ENCODE measurements around the gene OR11L1. TPM values are rescaled to one million over a fixed set of nuclear protein-coding genes. Genes with fewer than 3 reads are reported as not detected.

Gene OR11L1
- total RNA-seq, 2 donors from 2014 or later = not detected

DNA sequence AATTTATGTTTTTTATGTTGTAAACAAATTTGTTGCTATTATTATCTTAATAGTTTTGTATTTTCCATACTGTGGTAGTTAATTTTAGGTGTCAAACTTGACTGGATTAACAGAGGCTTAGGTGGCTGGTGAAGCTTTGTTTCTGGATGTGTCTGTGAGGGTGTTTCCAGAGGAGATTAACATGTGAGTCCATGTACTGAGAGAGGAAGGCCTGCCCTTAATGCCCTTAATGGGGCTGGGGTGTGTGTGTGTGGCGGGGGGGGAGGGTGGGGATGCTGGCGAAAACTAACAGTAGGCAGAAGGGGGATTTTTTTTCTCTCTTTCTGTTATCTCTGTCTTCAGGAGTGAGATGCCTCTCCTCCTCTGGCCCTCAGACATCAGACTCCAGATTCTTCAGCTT, 19.6 kb downstream of the OR11L1 start:
- DNase-seq = no peak
- TF ChIP-seq, protein P1, sequence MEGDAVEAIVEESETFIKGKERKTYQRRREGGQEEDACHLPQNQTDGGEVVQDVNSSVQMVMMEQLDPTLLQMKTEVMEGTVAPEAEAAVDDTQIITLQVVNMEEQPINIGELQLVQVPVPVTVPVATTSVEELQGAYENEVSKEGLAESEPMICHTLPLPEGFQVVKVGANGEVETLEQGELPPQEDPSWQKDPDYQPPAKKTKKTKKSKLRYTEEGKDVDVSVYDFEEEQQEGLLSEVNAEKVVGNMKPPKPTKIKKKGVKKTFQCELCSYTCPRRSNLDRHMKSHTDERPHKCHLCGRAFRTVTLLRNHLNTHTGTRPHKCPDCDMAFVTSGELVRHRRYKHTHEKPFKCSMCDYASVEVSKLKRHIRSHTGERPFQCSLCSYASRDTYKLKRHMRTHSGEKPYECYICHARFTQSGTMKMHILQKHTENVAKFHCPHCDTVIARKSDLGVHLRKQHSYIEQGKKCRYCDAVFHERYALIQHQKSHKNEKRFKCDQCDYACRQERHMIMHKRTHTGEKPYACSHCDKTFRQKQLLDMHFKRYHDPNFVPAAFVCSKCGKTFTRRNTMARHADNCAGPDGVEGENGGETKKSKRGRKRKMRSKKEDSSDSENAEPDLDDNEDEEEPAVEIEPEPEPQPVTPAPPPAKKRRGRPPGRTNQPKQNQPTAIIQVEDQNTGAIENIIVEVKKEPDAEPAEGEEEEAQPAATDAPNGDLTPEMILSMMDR (IDR thresholded peaks at IDR 0.05) = no peak
- Histone ChIP-seq H3K27ac (no peak overlapping the region), H3K4me3 (no peak overlapping the region), H3K9ac (ENCODE audit: low read depth in 2 of 2, low read length in 2 of 2) (no peak overlapping the region), H3K9me3 (no peaks in the 10 kb centered on the region), H3K27me3 (no peaks in the 10 kb centered on the region), H3K4me1 (no peaks in the 10 kb centered on the region), H3K36me3 (no peaks in the 10 kb centered on the region)
- intact Hi-C loops (cut with DNase I) = no loop called here

DNA sequence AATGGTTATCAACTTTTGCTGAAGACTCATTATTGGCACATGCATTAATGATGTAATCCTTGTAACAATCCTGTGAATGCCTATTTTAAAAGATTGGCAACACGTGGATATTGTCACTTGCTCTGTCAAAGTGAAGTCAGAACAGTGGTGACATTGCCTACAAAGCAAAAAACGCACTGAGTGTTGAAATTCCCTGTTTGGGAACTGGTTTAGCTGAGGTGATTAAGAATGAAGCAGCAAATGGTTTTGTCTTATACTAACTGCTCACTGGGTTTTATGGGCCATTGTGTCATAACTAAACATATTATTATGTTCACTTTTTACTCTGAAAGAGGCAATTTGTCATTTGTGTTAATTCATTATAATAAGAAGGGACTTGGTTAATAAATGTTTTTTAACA, 29.1 kb downstream of the OR11L1 start:
- H3K9me3 ChIP-seq = no peaks in the 10 kb centered on the region
- no peak overlapping the region for H3K9ac ChIP-seq (ENCODE audit: low read depth in 2 of 2, low read length in 2 of 2)
- no peak for DNase-seq
- intact Hi-C loops (cut with DNase I) = no loop called here
- H3K4me1 ChIP-seq = no peaks in the 10 kb centered on the region
- H3K27ac ChIP-seq = no peak overlapping the region
- no peaks in the 10 kb centered on the region for H3K27me3 ChIP-seq
- TF ChIP-seq, protein P1 (IDR thresholded peaks at IDR 0.05) = no peak
- H3K4me3 ChIP-seq = no peak overlapping the region
- no peaks in the 10 kb centered on the region for H3K36me3 ChIP-seq

- DNase-seq = no peak
- no peaks in the 10 kb centered on the region for H3K4me1 ChIP-seq
- intact Hi-C loops (cut with DNase I) = no loop called here
- H3K27ac ChIP-seq = no peak overlapping the region
- H3K9ac ChIP-seq (ENCODE audit: low read depth in 2 of 2, low read length in 2 of 2) = no peak overlapping the region
- TF ChIP-seq, protein P1 (IDR thresholded peaks at IDR 0.05) = no peak
- H3K27me3 ChIP-seq = no peaks in the 10 kb centered on the region
- no peak overlapping the region for H3K4me3 ChIP-seq
- H3K36me3 ChIP-seq = no peaks in the 10 kb centered on the region
- H3K9me3 ChIP-seq = no peaks in the 10 kb centered on the region
These were observed 44.2 kb downstream of the OR11L1 start for GRCh38 chr1:247797518-247797917.

Other genes with a start within 250 kb of the OR11L1 start
- not detected for gene OR2G3, start 236.3 kb downstream of the OR11L1 start, total RNA-seq
- not detected for gene OR13G1, start 162.2 kb downstream of the OR11L1 start, total RNA-seq
- not detected for gene OR6F1, start 125.2 kb downstream of the OR11L1 start, total RNA-seq
- not detected for gene OR14K1, start 103.3 kb downstream of the OR11L1 start, total RNA-seq
- not detected for gene OR14A2, start 93.8 kb downstream of the OR11L1 start, total RNA-seq
- not detected for gene OR1C1, start 81.3 kb downstream of the OR11L1 start, total RNA-seq
- not detected for gene OR14A16, start 17.8 kb downstream of the OR11L1 start, total RNA-seq
- gene TRIM58, start 15.3 kb upstream of the OR11L1 start, total RNA-seq = 1 to 10 TPM; 2.4 to 3.6 TPM
- under 1 TPM; 0.82 to 0.96 TPM for gene OR2W3, start 53.7 kb upstream of the OR11L1 start, total RNA-seq
- gene OR2T8, start 78.4 kb upstream of the OR11L1 start, total RNA-seq = not detected
- gene OR2AJ1, start 83.0 kb upstream of the OR11L1 start, total RNA-seq = not detected
- not detected for gene OR2L8, start 107.0 kb upstream of the OR11L1 start, total RNA-seq
- not detected for gene OR2AK2, start 123.3 kb upstream of the OR11L1 start, total RNA-seq
- not detected for gene OR2L5, start 171.8 kb upstream of the OR11L1 start, total RNA-seq
- gene OR2L2, start 188.2 kb upstream of the OR11L1 start, total RNA-seq = under 1 TPM in 1 of 2 donors, not detected in 1; 0.10 TPM
- gene OR2L3, start 204.9 kb upstream of the OR11L1 start, total RNA-seq = not detected